GM12864 (cell line): ENCODE results near the gene TMEM129.

Experiments used
- DNase-seq: peaks from one replicate; pipeline ENCODE4 v3.0.0-alpha.2; 2011; ENCODE audit warnings: low read depth
- H3K4me3 ChIP-seq: 2 replicates; pipeline ENCODE4 v1.5.1; 2011; ENCODE audit warnings: mild to moderate bottlenecking, low read depth, low read length, control low read depth
- CTCF ChIP-seq: IDR thresholded peaks from 2 replicates; pipeline ENCODE4 v1.5.1; 2011; ENCODE audit warnings: low read depth, mild to moderate bottlenecking, moderate library complexity, low read length, control low read depth, inconsistent platforms; ENCODE audit errors: missing control alignments

Gene TMEM129

GRCh38 chr4:1668488-1668840, 52.7 kb downstream of the TMEM129 start:
- no peak for TF ChIP-seq CTCF
- DNase-seq: no peak
- no peak overlapping the region for H3K4me3 ChIP-seq

- no peak overlapping the region for H3K4me3 ChIP-seq
- TF ChIP-seq CTCF: no peak
- no peak for DNase-seq
Observed at GRCh38 chr4:1667273-1667672, 53.9 kb downstream of the TMEM129 start.

- DNase-seq: no peak
- no peak overlapping the region for H3K4me3 ChIP-seq
- TF ChIP-seq CTCF: no peak
Observed at GRCh38 chr4:1666391-1666790, 54.7 kb downstream of the TMEM129 start.
